Fibroblast of villous mesenchyme (primary cell): ENCODE data around the gene SPIN1. TPM values are rescaled to one million over a fixed set of nuclear protein-coding genes. Genes with fewer than 3 reads are reported as not detected.

Source experiments
- DNase-seq: peaks from one replicate; pipeline ENCODE4 v3.0.0-alpha.2; 2010; ENCODE audit warnings: low read depth
- H3K4me3 ChIP-seq: 2 replicates; pipeline ENCODE4 v1.5.1; 2011; ENCODE audit warnings: low read depth, mild to moderate bottlenecking, low read length
- CTCF ChIP-seq: IDR thresholded peaks from 2 replicates; pipeline ENCODE4 v1.5.1; 2012; ENCODE audit warnings: low read depth, mild to moderate bottlenecking, low read length; ENCODE audit not compliant: insufficient read depth
- total RNA-seq: library from RNA; depleted of rRNA; stranded (reverse); fragments of >200 nt; gene quantifications from 2 replicates; pipeline ENCODE4 v1.2.3, GENCODE V29; 2012

The SPIN1 gene
- total RNA-seq, 1 donor = 165 TPM

DNA sequence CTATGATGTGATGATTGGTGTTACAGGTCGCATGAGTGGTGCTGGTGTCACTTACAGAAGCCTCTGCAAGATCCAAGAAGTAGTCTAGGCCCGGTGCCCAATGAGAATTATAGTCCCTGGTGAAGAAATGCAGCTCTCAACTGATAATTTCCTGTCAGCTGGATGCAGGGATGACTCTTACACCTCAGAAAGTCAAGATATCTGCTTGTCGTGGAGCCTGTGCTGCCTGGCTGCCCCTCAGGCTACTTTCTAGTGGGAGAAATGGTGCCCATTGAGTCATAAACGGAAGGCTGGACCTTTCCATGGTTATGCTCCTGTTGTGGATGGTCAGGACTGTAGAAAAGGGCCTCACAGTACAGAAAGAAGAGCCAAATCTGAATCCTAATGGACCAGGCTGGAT lies 99.9 kb downstream of the SPIN1 start:
- no peak for TF ChIP-seq CTCF
- H3K4me3 ChIP-seq = no peak overlapping the region
- DNase-seq = no peak

- H3K4me3 ChIP-seq = no peak overlapping the region
- no peak for DNase-seq
- TF ChIP-seq CTCF = no peak
Measured at GRCh38 chr9:88494983-88495721, 106.9 kb downstream of the SPIN1 start.

GRCh38 chr9:88497224-88497623 lies 109.0 kb downstream of the SPIN1 start:
- H3K4me3 ChIP-seq = no peak overlapping the region
- DNase-seq = no peak
- no peak for TF ChIP-seq CTCF

DNA sequence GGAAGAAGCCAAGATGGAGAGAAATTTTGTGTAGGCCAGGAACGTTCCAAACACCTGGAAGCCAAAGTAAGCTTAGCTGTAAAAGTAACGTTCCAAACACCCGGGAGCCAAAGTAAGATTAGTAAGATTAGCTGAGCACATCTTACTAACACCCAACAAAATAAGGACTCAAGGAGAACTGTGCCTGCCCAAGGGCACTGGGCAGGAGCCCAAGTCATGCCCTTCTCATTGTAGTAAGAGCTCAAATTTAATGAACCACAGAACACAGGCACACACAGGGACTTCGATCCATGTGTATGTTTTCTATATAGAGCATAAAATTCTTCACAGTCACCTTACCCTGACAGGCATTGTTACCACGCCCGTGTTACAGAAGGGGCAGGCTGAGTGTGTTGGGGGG lies 110.6 kb downstream of the SPIN1 start:
- no peak for TF ChIP-seq CTCF
- H3K4me3 ChIP-seq = no peak overlapping the region
- no peak for DNase-seq

DNA sequence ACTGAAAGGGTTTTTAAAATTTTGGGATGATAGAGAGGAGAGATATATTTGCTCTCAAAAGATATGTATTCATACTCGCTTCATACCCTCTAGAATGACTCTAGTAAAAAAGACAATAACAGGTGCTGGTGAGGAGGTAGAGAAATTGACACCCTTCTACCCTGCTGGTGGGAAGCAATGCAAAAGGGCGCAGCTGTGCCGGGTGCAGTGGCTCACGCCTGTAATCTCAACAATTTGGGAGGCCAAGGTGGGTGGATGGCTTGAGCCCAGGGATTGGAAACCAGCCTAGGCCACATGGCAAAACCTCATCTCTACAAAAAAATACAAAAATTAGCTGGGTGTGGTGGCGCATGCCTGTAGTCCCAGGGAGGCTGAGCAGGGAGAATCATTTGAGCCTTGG lies 112.8 kb downstream of the SPIN1 start:
- TF ChIP-seq CTCF = no peak
- no peak for DNase-seq
- H3K4me3 ChIP-seq = no peak overlapping the region

GRCh38 chr9:88502552-88503034 lies 114.3 kb downstream of the SPIN1 start:
- no peak overlapping the region for H3K4me3 ChIP-seq

More at GRCh38 chr9:88502552-88503034, 114.3 kb downstream of the SPIN1 start:
- DNase-seq = no peak
- TF ChIP-seq CTCF = no peak
